Measurements from ENCODE around the gene COL24A1. TPM values are rescaled to one million over a fixed set of nuclear protein-coding genes. Genes with fewer than 3 reads are reported as not detected.

COL24A1 gene
- total RNA-seq, 1 experiment from 2014 or later, result 0.15 TPM

- CTCF ChIA-PET, result no interaction called here
- no peaks in the 10 kb centered on the region for H3K9me3 ChIP-seq (ENCODE audit: low read depth, low read length, poor library complexity, severe bottlenecking)
- no TSS peak for BruUV-seq (replicated peaks)
- no peaks in the 10 kb centered on the region for H3K27me3 ChIP-seq (replicated peaks; ENCODE audit: insufficient read depth, low read depth, low read length, poor library complexity)
- DNase-seq (ENCODE audit: low spot score), result no peak
- H3K36me3 ChIP-seq (ENCODE audit: insufficient read depth, low read length, poor library complexity, severe bottlenecking), result no peaks in the 10 kb centered on the region
- TF ChIP-seq CTCF (conservative IDR thresholded peaks at IDR 0.05; ENCODE audit: low read depth, low read length) (no peak), EZH2 (IDR thresholded peaks at IDR 0.05; ENCODE audit: borderline replicate concordance, low read depth, low read length, poor library complexity, severe bottlenecking) (no peak)
- POLR2A ChIA-PET (ENCODE audit: low non-redundant PET), result no interaction called here
- H3K4me3 ChIP-seq (ENCODE audit: low read depth, low read length, poor library complexity, severe bottlenecking), result no peak overlapping the region
- no peak overlapping the region for H3K27ac ChIP-seq (ENCODE audit: low read depth, low read length, poor library complexity, severe bottlenecking)
- no peaks in the 10 kb centered on the region for H3K4me1 ChIP-seq (ENCODE audit: insufficient read depth, low read length, poor library complexity, severe bottlenecking)
- intact Hi-C loops (cut with micrococcal nuclease; ENCODE audit: unreplicated experiment), result no loop called here
Observed at GRCh38 chr1:86183810-86184209, 27.2 kb upstream of the COL24A1 start.

- no peak for DNase-seq (ENCODE audit: low spot score)
- BruUV-seq (replicated peaks), result no TSS peak
- ChIA-PET POLR2A (ENCODE audit: low non-redundant PET) (no interaction called here), CTCF (no interaction called here)
- intact Hi-C loops (cut with micrococcal nuclease; ENCODE audit: unreplicated experiment), result no loop called here
- no peak overlapping the region for H3K4me3 ChIP-seq (ENCODE audit: low read depth, low read length, poor library complexity, severe bottlenecking)
- no peaks in the 10 kb centered on the region for H3K27me3 ChIP-seq (replicated peaks; ENCODE audit: insufficient read depth, low read depth, low read length, poor library complexity)
- H3K36me3 ChIP-seq (ENCODE audit: insufficient read depth, low read length, poor library complexity, severe bottlenecking), result no peaks in the 10 kb centered on the region
- no peak overlapping the region for H3K27ac ChIP-seq (ENCODE audit: low read depth, low read length, poor library complexity, severe bottlenecking)
- TF ChIP-seq EZH2 (IDR thresholded peaks at IDR 0.05; ENCODE audit: borderline replicate concordance, low read depth, low read length, poor library complexity, severe bottlenecking), result no peak
- no peaks in the 10 kb centered on the region for H3K9me3 ChIP-seq (ENCODE audit: low read depth, low read length, poor library complexity, severe bottlenecking)
- H3K4me1 ChIP-seq (ENCODE audit: insufficient read depth, low read length, poor library complexity, severe bottlenecking), result no peaks in the 10 kb centered on the region
Observed at GRCh38 chr1:86176226-86176625, 19.7 kb upstream of the COL24A1 start.

GRCh38 chr1:86175756-86176155 is 19.2 kb upstream of the COL24A1 start:
- BruUV-seq (replicated peaks), result no TSS peak
- no peak for DNase-seq (ENCODE audit: low spot score)
- no peak overlapping the region for H3K27ac ChIP-seq (ENCODE audit: low read depth, low read length, poor library complexity, severe bottlenecking)
- intact Hi-C loops (cut with micrococcal nuclease; ENCODE audit: unreplicated experiment), result no loop called here
- ChIA-PET CTCF (no interaction called here), POLR2A (ENCODE audit: low non-redundant PET) (no interaction called here)
- no peaks in the 10 kb centered on the region for H3K4me1 ChIP-seq (ENCODE audit: insufficient read depth, low read length, poor library complexity, severe bottlenecking)
- H3K4me3 ChIP-seq (ENCODE audit: low read depth, low read length, poor library complexity, severe bottlenecking), result no peak overlapping the region
- no peaks in the 10 kb centered on the region for H3K36me3 ChIP-seq (ENCODE audit: insufficient read depth, low read length, poor library complexity, severe bottlenecking)
- TF ChIP-seq CTCF (conservative IDR thresholded peaks at IDR 0.05; ENCODE audit: low read depth, low read length), result no peak
- TF ChIP-seq EZH2 (IDR thresholded peaks at IDR 0.05; ENCODE audit: borderline replicate concordance, low read depth, low read length, poor library complexity, severe bottlenecking), result no peak
- no peaks in the 10 kb centered on the region for H3K27me3 ChIP-seq (replicated peaks; ENCODE audit: insufficient read depth, low read depth, low read length, poor library complexity)
- no peaks in the 10 kb centered on the region for H3K9me3 ChIP-seq (ENCODE audit: low read depth, low read length, poor library complexity, severe bottlenecking)

GRCh38 chr1:86169625-86170024 is 13.1 kb upstream of the COL24A1 start:
- Histone ChIP-seq H3K27me3 (replicated peaks; ENCODE audit: insufficient read depth, low read depth, low read length, poor library complexity) (no peaks in the 10 kb centered on the region), H3K36me3 (ENCODE audit: insufficient read depth, low read length, poor library complexity, severe bottlenecking) (no peaks in the 10 kb centered on the region), H3K27ac (ENCODE audit: low read depth, low read length, poor library complexity, severe bottlenecking) (no peak overlapping the region), H3K4me3 (ENCODE audit: low read depth, low read length, poor library complexity, severe bottlenecking) (no peak overlapping the region), H3K4me1 (ENCODE audit: insufficient read depth, low read length, poor library complexity, severe bottlenecking) (no peaks in the 10 kb centered on the region), H3K9me3 (ENCODE audit: low read depth, low read length, poor library complexity, severe bottlenecking) (no peaks in the 10 kb centered on the region)
- intact Hi-C loops (cut with micrococcal nuclease; ENCODE audit: unreplicated experiment), result no loop called here
- TF ChIP-seq EZH2 (IDR thresholded peaks at IDR 0.05; ENCODE audit: borderline replicate concordance, low read depth, low read length, poor library complexity, severe bottlenecking), result no peak
- TF ChIP-seq CTCF (conservative IDR thresholded peaks at IDR 0.05; ENCODE audit: low read depth, low read length), result peak; percentile 19; the same call in 1 of the 2 replicates
- ChIA-PET CTCF (no interaction called here), POLR2A (ENCODE audit: low non-redundant PET) (no interaction called here)
- no TSS peak for BruUV-seq (replicated peaks)
- DNase-seq (ENCODE audit: low spot score), result no peak

All from A673 (cell line).